Activated CD8-positive, alpha-beta memory T cell treated with anti-CD3 and anti-CD28 coated beads for 36 hours (primary cell): Measurements from ENCODE around the gene SLC25A27. TPM values are rescaled to one million over a fixed set of nuclear protein-coding genes. Genes with fewer than 3 reads are reported as not detected.
"Not testable (repeated sequence)": the region's sequence is repeated elsewhere in the genome, so short reads cannot be mapped to it uniquely, and the experiment has no call there.

Source experiments
- CTCF ChIA-PET: fragments of 350-600 bp; sonication (Branson Sonifier 250); formaldehyde crosslinking; loops from one replicate; lab custom pipeline; 2021; ENCODE audit warnings: antibody characterized with exemption; lab: Charles Lee
- POLR2A ChIA-PET: fragments of 350-600 bp; sonication (Branson Sonifier 250); formaldehyde crosslinking; loops from one replicate; lab custom pipeline; 2021; ENCODE audit warnings: antibody characterized with exemption; lab: Charles Lee
- total RNA-seq, 2 experiments: library from RNA; stranded (reverse); gene quantifications; one replicate each; pipeline ENCODE4 v1.2.3, GENCODE V29; 2021

Gene SLC25A27
- total RNA-seq = 1 to 10 TPM; 1.1 to 1.5 TPM

GRCh38 chr6:46652603-46653438 lies at the start of gene SLC25A27, which contains the start of gene CYP39A1:
Gene SLC25A27, plus strand, starts transcription at chr6:46652975. Its CDS starts 218 bp downstream, at chr6:46653193.
Gene CYP39A1, minus strand, starts transcription at chr6:46652818. Its CDS starts 236 bp downstream, at chr6:46652582.
- ChIA-PET CTCF (no interaction called here), POLR2A (no interaction called here)

DNA sequence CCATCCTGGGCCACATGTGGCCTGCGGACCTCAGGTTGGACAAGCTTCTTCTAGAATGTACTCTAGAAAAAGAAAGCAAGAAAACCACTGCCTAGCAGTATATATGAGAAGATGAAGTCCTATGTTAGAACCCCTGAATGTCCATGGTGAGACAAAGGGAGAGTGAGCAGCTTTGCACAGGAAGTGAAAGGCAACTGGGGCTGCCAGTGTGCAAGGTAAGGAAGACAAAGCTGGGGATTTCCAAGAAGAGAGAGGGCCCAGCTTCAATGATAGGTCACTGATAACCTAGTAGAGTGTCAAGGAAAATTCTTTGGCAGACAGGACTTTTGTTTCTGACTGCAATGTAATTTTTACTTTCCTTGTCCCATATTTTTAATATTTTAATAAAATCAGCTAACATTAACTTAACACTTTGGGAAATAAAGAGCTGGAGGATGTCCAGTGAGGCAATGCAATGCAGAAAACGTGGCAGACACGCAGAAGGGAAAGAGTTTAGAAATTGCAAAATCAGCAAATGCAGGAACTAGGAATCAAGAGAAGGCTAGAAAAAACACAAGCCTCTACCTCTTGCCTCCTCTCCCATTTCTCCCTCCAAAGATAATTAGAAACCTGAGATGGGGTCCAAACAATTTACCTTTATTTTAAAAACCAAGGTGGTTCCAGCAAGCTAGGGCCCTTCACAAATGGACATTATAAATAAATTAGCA lies 47.5 kb upstream of the SLC25A27 start:
- POLR2A ChIA-PET = no interaction called here
- CTCF ChIA-PET = interaction anchor here (0.7 kb wide), 1 partner anchor 649 kb away, joined by 3 read pairs; no protein-coding TSS in a partner anchor

DNA sequence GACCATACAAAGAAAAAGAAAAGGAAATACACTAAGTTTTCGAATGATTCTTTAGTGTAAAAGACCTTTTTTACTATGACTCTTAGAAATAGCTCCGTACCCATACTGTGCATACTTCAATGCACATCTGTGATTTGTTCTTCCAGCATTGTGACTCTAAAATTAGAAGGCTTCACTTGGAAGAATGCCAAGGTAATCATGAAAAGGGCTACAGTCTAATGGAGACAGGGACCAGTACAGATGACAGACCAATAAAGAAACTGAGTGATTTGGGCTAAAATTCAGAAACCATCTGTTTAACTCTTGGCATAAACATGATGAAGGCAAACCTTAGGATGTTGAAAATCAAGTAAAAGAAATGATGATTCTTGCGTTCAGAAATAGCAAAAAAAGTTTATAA lies 46.4 kb upstream of the SLC25A27 start:
- POLR2A ChIA-PET = no interaction called here
- CTCF ChIA-PET = no interaction called here

DNA sequence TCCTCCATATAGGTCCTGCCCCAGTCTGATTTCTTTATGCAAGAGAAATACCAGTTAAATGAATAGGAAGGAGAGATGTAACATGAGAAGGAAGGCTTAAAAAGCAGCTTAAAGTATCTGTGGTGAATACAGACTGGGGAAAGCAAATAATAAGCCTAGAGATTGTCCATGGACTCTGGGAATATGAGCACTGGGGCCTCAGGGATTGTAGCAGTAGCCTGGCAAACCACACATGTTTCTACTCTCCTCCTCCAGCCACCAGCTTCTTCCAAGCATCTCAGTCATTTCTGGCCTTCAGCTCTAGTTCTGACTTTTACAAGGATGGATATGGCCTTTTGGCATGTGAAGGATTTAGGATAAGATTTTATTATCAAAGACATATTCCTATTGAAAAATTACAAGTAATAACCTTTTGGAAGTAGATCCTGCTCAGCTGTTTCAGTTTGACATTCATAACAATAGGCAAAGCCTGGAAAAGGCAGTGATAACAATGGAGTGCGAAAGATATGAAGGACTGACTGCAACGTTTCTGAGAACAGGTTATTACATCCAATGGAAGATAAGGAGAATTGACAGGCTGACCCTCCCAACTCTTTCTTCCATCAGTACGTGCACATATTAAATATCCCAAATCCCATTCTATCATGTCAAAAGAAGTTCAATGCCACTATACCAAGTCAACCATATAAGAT lies 41.8 kb upstream of the SLC25A27 start:
- ChIA-PET CTCF (no interaction called here), POLR2A (no interaction called here)

DNA sequence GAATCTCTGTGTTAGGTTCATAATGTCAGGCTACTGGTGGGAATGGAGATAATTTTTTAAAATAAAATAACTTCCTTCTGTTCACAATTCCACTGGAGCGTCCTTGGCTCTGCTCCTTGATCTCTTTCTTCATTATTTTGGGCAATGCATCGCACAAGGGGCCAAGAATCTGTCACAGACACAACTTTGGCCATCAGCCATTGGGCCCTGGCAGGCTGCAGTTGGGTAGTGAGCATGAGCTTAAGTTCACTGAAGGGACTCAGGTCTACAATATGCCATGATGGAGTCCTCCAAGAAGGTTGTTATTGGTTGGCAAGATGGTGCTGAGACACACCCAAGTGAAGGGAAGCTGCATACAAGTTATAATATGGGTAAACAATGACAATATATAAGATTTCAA lies 40.1 kb upstream of the SLC25A27 start:
- ChIA-PET POLR2A (no interaction called here), CTCF (no interaction called here)

GRCh38 chr6:46618726-46619125 lies 34.0 kb upstream of the SLC25A27 start:
- POLR2A ChIA-PET = interaction anchor here (0.6 kb wide), 1 partner anchor 38 kb away, joined by 4 read pairs; no protein-coding TSS in a partner anchor

DNA sequence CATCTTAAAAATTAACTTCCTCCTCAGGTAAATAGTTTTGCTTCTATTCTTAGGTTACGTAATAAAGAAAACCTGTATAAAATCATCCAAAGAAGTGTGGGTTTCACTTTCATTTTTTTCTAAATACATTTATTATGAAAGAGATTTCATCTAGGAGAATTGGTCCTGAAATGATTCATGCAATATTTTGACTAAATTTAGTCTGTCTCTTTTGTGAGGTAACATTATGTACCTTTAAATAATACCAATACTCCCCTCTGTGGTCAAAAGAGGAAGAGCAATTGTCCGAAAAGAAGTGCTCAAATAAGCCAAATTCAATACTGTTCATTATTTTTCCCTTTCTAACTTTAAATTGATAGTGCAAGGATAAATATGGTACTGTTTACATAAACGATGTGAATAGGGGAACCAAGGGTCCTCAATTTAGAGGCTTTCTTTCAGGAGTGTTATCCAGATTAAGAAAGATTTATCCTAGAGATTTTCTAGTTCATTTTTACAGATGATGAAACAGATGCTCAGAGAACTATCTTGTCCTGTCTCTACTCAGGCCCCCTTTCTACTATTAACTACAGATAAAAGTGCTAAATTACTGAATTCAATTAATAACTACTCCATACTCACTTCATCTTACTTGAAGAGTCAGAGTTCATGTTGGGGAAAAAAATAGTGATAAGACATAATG lies 26.4 kb upstream of the SLC25A27 start:
- ChIA-PET POLR2A (no interaction called here), CTCF (no interaction called here)

More at GRCh38 chr6:46618726-46619125, 34.0 kb upstream of the SLC25A27 start:
- CTCF ChIA-PET = no interaction called here

DNA sequence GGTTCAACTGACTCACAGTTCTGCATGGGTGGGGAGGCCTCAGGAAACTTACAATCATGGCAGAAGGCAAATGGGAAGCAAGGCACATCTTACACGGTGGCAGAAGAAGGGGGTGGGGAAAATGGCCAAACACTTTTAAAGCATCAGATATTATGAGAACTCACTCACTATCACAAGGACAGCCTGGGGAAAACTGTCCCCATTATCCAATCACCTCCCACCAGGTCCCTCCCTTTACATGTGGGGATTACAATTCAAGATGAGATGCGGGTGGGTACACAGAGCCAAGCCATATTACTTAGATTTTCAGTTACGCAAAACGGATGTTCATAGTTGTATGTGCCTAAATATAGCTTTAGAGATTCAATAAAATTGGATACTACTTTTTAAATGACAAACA lies 25.8 kb upstream of the SLC25A27 start:
- ChIA-PET POLR2A (no interaction called here), CTCF (interaction anchor here (0.7 kb wide), 1 partner anchor 203 kb away, joined by 3 read pairs; no protein-coding TSS in a partner anchor)

- ChIA-PET CTCF (no interaction called here), POLR2A (no interaction called here)
Measured at GRCh38 chr6:46628498-46628897, 24.3 kb upstream of the SLC25A27 start.

DNA sequence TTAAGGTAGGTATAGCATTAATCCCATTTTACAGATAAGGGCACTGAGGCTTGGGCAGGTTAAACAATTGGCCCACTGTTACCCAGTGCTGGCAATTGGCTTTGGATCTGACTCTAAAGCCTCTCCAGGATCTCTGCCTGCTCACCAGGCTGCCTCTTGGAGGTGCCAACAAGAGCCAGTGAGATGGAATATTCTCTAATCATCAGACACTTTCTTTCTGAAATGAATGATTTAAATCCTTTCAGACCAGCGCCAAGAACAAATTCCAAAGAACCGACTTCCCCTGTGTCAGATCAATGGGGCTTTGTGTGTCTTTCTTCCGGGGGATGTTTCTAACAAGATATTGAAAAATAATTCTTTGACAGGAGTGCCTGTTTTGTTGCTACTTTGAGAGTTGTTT lies 23.8 kb upstream of the SLC25A27 start:
- ChIA-PET POLR2A (no interaction called here), CTCF (no interaction called here)

DNA sequence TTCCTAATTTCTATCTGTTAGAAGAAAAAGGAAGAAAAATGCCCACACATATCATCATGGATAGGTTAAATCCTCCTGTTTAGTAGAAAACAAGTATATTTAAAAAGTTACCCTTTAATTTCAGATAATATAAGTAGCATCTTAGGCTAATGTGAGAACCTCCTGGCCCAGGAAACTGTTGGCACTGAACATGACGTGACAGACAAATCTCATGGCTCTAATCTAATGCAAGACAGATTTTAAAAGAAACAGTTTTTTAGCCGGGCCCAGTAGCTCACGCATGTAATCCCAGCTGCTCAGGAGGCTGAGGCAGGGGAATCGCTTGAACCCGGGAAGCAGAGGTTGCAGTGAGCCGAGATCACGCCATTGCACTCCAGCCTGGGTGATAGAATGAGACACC lies 23.1 kb upstream of the SLC25A27 start:
- CTCF ChIA-PET = no interaction called here
- POLR2A ChIA-PET = no interaction called here

DNA sequence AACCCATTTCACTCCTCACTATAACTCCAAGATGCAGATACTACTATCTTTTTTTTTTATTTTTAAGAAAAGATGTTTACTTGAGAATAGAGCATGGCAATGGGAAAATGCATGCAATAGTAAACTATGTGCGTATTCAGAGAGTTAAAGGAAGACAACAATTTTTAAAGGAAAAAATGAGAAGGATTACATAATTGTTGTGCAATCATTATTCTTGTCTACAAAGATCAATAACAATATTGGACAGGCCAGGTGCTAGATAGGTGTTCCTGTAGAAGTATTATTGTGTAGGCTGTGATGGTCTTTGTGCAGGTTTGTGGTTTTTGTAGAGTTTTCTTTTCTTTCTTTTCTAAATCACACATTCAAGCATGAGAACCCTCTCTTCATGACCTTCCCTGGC lies 20.7 kb upstream of the SLC25A27 start:
- CTCF ChIA-PET = no interaction called here
- POLR2A ChIA-PET = no interaction called here

GRCh38 chr6:46635462-46635861 lies 17.3 kb upstream of the SLC25A27 start:
- ChIA-PET CTCF (no interaction called here), POLR2A (no interaction called here)

- ChIA-PET CTCF (no interaction called here), POLR2A (no interaction called here)
Measured at GRCh38 chr6:46637145-46637544, 15.6 kb upstream of the SLC25A27 start.

DNA sequence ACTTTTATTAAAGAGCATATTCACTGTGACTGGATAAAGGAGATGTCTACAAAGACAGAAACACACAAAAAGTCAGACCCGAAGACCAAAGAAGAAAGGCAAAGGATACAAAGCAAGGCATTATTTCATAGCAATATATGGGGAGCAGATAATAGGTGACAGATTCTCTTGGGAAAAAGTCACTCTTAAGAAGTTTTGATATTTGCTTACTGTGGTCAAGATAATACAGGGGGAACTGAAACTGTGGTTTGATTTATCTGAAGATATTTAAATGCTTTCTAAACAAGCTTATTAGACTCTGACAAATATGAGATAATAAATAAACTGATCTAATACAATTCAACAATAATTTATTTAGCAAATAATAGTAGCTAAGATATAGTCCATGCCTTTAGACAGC lies 14.8 kb upstream of the SLC25A27 start:
- POLR2A ChIA-PET = no interaction called here
- CTCF ChIA-PET = no interaction called here

DNA sequence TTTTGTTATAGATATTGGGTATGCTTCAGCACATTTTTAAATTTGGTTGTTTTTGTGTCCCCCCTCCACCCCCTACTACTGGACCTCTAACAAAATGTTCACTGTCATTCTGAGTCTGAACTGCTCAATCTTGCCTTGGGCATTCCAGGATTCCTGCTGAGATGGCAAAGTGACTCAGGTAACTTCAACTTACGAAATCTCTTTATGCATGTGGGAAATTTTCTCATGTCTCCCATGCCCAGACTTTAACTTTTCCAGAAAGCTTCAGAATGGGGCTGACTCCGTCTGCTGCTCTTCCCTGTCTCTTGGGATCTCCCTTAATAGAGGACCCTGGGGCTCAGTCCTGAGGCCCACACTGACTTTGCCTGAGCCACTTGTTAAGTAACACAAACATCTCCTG lies 14.1 kb upstream of the SLC25A27 start:
- POLR2A ChIA-PET = no interaction called here
- CTCF ChIA-PET = no interaction called here

- ChIA-PET CTCF (no interaction called here), POLR2A (no interaction called here)
Measured at GRCh38 chr6:46642928-46643751, 9.6 kb upstream of the SLC25A27 start.

DNA sequence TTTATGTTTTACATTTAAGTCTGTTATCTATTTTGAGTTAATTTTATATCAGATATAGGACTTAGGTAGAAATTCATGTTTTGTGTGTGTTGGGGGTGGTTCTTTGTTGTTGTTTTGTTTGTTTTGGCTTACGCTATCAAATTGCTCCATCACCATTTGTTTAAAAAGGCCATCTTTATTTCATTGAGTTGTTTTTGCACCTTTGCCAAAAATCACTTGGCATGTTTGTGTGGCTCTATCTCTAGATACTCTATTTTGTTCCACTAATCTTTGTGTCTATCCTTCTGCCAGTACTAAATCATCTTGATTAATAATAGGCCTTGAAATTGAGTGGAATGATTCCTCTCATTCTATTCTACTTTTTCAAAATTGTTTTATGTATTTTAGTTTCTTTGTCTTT lies 7.5 kb upstream of the SLC25A27 start:
- POLR2A ChIA-PET = no interaction called here
- CTCF ChIA-PET = no interaction called here

- CTCF ChIA-PET, POLR2A ChIA-PET: not testable (repeated sequence)
Measured at GRCh38 chr6:46648108-46648507, 4.7 kb upstream of the SLC25A27 start.
